Vagina (tissue), 2 donors: ENCODE results near the gene PAM16. TPM values are rescaled to one million over a fixed set of nuclear protein-coding genes. Genes with fewer than 3 reads are reported as not detected.

Source experiments
- DNase-seq, 2 donors: peaks; one replicate each; pipeline ENCODE4 v3.0.0-alpha.2; 2017; ENCODE audit errors: extremely low spot score in 2 of 2
- H3K27ac ChIP-seq: fragments of 200-600 bp; sonication (generic); one replicate; pipeline ENCODE4 v1.5.1; 2019
- H3K27me3 ChIP-seq: fragments of 200-600 bp; sonication (generic); one replicate; pipeline ENCODE4 v1.5.1; 2019
- H3K36me3 ChIP-seq, 2 donors: fragments of 200-600 bp; sonication (generic); one replicate each; pipeline ENCODE4 v1.5.1; 2017 to 2019
- H3K4me1 ChIP-seq: fragments of 200-600 bp; sonication (generic); one replicate; pipeline ENCODE4 v1.5.1; 2019
- H3K4me3 ChIP-seq, 2 donors: fragments of 200-600 bp; sonication (generic); 1 replicate in 1 of 2; 2 replicates in 1 of 2; pipeline ENCODE4 v1.5.1; 2016 to 2019
- H3K9me3 ChIP-seq: fragments of 200-600 bp; sonication (generic); one replicate; pipeline ENCODE4 v1.5.1; 2019
- POLR2A ChIP-seq, 2 donors: fragments of 450-650 bp; IDR thresholded peaks; one replicate each; pipeline ENCODE4 v1.6.1; 2017; ENCODE audit warnings: antibody characterized with exemption in 2 of 2, mild to moderate bottlenecking in 2 of 2, moderate library complexity in 2 of 2
- POLR2AphosphoS5 ChIP-seq, 2 donors: sonication (generic); formaldehyde crosslinking; IDR thresholded peaks; one replicate each; pipeline ENCODE4 v1.9.0; 2017; ENCODE audit warnings: antibody characterized with exemption in 2 of 2, mild to moderate bottlenecking in 2 of 2, low read depth in 1 of 2; ENCODE audit not compliant: insufficient read depth in 1 of 2
- intact Hi-C: fragments of 100-400 bp; cut with DNase I; formaldehyde crosslinking; loops from one replicate; pipeline ENCODE4 v1.15.1; 2023
- total RNA-seq: library from RNA; depleted of rRNA; stranded (reverse); fragments of >200 nt; gene quantifications from one replicate; pipeline ENCODE4 v1.2.3, GENCODE V29; 2016
- TF ChIP-seq, protein P1 (sequence below), 3 experiments: fragments of 450-650 bp in 2 of 3; fragments of 200-600 bp in 1 of 3; sonication (generic) in 1 of 3; IDR thresholded peaks; one replicate each; pipeline ENCODE4 v1.5.1; 2017 to 2019; ENCODE audit warnings: antibody characterized with exemption in 3 of 3, mild to moderate bottlenecking in 2 of 3, moderate library complexity in 2 of 3

The PAM16 gene
- total RNA-seq, 1 donor from 2014 or later: 76.1 TPM

DNA sequence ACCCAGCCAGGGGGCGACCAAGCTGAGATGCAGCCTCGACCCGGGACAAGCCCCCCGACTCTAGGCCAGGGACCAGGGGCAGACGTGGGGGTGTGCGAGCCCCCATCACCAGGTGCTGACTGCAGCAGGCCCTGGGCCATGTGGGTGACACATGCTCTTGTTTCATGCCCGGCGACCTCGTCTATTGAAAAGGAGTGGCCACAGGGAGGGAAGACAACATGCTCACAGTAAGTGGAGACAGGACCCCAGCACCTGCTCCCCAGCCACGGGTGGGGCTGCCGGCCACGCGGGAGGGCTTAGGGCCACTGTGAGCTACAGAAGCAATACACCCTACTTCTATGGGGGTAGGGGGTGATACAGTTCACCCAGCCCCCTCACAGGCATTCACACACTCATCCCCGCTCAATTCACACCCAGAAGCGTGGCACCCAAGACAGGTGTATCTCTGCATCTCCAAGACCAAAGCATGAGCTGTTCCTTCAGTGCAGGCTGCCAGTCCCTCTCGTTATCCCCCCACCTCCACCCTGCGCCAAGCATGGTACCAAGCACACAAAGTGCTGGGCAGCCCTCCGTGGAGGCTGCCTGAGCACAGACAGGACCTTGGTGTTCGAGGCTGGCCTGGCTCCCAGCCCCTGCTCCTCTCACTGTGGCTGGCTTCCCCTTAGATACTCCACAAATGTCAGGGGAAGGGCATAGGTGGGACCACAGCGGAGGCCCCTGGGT, 34.1 kb upstream of the PAM16 start:
- Histone ChIP-seq H3K9me3 (no peaks in the 10 kb centered on the region), H3K4me3 (no peak overlapping the region)
- intact Hi-C loops: no loop called here

DNA sequence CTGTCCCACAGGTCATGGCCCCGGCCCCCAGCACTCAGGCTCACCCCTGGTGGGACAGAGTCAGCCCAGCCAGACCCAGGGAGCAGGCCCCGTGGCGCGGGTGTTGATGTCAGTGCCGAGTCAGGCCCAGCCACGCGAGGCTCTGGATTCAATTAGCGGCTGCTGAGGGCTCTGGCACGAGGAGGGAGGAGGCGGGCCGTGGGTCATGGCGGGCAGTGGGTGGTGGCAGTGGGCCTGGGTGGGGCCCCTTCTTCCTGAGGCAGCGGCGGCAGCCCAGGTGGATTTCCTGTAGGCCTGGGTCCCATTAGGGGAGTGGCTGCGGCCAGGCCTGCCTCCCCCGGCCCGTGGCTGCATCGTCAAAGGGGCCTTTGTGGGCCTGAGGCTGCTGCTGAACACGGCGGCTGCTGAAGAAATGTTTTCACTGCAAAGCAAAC, 33.4 kb upstream of the PAM16 start:
- Histone ChIP-seq H3K4me1 (peaks cover 48% of the 10 kb centered on the region), H3K27ac (peak overlapping the region; percentile 78), H3K4me3 (no peak overlapping the region), H3K27me3 (no peaks in the 10 kb centered on the region), H3K36me3 (peaks cover 0 to 32% of the 10 kb centered on the region in 2 donors), H3K9me3 (no peaks in the 10 kb centered on the region)
- intact Hi-C loops: no loop called here
- DNase-seq: no peak
- peak in 1 of 2 donors; percentile 58 for TF ChIP-seq POLR2AphosphoS5 (IDR thresholded peaks at IDR 0.05; ENCODE audit: insufficient read depth in 1 of 2, low read depth in 1 of 2)
- no peak for TF ChIP-seq POLR2A (IDR thresholded peaks at IDR 0.05)

More for the DNA sequence above, 34.1 kb upstream of the PAM16 start:
- Histone ChIP-seq H3K27ac (peak overlapping the region; percentile 78), H3K36me3 (peaks cover 0 to 32% of the 10 kb centered on the region in 2 donors), H3K4me1 (peaks cover 48% of the 10 kb centered on the region), H3K27me3 (no peaks in the 10 kb centered on the region)
- TF ChIP-seq POLR2A (IDR thresholded peaks at IDR 0.05) (no peak), POLR2AphosphoS5 (IDR thresholded peaks at IDR 0.05; ENCODE audit: insufficient read depth in 1 of 2, low read depth in 1 of 2) (no peak)
- TF ChIP-seq, protein P1, sequence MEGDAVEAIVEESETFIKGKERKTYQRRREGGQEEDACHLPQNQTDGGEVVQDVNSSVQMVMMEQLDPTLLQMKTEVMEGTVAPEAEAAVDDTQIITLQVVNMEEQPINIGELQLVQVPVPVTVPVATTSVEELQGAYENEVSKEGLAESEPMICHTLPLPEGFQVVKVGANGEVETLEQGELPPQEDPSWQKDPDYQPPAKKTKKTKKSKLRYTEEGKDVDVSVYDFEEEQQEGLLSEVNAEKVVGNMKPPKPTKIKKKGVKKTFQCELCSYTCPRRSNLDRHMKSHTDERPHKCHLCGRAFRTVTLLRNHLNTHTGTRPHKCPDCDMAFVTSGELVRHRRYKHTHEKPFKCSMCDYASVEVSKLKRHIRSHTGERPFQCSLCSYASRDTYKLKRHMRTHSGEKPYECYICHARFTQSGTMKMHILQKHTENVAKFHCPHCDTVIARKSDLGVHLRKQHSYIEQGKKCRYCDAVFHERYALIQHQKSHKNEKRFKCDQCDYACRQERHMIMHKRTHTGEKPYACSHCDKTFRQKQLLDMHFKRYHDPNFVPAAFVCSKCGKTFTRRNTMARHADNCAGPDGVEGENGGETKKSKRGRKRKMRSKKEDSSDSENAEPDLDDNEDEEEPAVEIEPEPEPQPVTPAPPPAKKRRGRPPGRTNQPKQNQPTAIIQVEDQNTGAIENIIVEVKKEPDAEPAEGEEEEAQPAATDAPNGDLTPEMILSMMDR (IDR thresholded peaks at IDR 0.05): no peak
- no peak for DNase-seq

DNA sequence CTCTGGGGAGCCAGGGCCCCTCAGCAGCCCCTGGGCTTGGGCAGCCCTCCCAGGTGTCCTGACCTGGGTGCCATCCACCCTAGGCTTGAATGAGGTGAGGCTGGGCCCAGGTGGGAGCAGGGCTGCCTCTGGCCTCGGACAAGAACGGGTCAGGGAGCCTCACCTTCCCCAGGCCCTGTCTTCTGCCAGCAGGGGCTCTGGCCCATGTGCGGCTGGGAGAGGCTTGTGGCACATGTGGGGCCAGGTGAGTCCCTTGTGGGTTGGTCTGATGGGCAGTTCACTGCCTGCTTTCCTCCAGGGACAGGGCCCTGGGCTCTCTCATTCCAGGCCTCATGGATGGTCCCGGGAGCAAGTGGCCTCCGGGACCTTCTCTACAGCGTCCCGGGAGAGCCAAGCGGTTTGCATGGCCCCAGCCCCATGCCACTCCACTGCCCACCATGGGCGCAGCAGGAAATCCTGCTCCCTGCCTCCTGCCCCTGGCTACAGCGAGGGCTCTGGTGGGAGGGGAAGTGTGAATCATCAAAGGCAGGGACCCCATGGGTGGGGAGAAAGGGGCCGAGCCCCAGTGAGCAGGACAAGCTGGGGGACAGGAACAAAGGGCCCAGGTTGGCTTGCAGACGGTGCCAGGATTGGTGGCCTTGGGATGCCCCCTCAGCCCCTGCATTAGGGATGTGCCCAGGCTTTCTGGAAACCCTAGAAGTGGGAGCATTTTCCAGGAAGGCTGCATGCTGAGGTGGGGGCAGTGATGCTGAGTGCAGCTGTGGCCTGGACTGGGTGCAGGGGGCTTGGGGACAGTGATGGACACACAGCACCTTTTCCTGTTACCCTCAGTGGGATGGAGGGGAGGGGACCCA, 32.7 kb upstream of the PAM16 start:
- Histone ChIP-seq H3K36me3 (peaks cover 0 to 32% of the 10 kb centered on the region in 2 donors), H3K27me3 (no peaks in the 10 kb centered on the region), H3K4me1 (peaks cover 52% of the 10 kb centered on the region), H3K4me3 (no peak overlapping the region), H3K9me3 (no peaks in the 10 kb centered on the region), H3K27ac (peak overlapping the region; percentile 78)
- no peak for DNase-seq
- TF ChIP-seq, protein P1 (IDR thresholded peaks at IDR 0.05): no peak
- TF ChIP-seq POLR2A (IDR thresholded peaks at IDR 0.05): no peak
- TF ChIP-seq POLR2AphosphoS5 (IDR thresholded peaks at IDR 0.05; ENCODE audit: insufficient read depth in 1 of 2, low read depth in 1 of 2): no peak
- intact Hi-C loops: no loop called here

DNA sequence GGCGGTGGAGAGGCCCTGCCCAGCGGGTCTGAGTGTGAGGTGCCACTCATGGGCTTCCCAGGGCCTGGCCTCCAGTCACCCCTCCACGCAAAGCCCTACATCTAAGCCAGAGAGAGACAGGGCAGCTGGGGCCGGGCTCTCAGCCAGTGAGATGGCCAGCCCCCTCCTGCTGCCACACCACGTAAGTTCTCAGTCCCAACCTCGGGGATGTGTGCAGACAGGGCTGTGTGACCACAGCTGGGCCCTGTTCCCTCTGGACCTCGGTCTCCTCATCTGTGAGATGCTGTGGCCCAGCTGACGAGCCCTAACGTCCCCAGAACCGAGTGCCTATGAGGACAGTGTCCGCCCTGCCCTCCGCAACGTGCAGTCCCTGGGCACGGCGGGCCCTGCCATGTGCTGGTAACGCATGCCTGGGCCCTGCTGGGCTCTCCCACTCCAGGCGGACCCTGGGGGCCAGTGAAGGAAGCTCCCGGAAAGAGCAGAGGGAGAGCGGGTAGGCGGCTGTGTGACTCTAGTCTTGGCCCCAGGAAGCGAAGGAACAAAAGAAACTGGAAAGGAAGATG, 31.8 kb upstream of the PAM16 start:
- Histone ChIP-seq H3K4me1 (peaks cover 61% of the 10 kb centered on the region), H3K27ac (peak overlapping the region; percentile 20)
- no peak for DNase-seq

More for the DNA sequence above, 31.8 kb upstream of the PAM16 start:
- intact Hi-C loops: no loop called here
- Histone ChIP-seq H3K36me3 (peaks cover 0 to 32% of the 10 kb centered on the region in 2 donors), H3K4me3 (no peak overlapping the region), H3K9me3 (no peaks in the 10 kb centered on the region), H3K27me3 (no peaks in the 10 kb centered on the region)
- TF ChIP-seq POLR2A (IDR thresholded peaks at IDR 0.05): no peak
- TF ChIP-seq, protein P1 (IDR thresholded peaks at IDR 0.05): no peak
- TF ChIP-seq POLR2AphosphoS5 (IDR thresholded peaks at IDR 0.05; ENCODE audit: insufficient read depth in 1 of 2, low read depth in 1 of 2): peak in 1 of 2 donors; percentile 27
